ENCODE data around the gene HIVEP2.

The HIVEP2 gene

DNA sequence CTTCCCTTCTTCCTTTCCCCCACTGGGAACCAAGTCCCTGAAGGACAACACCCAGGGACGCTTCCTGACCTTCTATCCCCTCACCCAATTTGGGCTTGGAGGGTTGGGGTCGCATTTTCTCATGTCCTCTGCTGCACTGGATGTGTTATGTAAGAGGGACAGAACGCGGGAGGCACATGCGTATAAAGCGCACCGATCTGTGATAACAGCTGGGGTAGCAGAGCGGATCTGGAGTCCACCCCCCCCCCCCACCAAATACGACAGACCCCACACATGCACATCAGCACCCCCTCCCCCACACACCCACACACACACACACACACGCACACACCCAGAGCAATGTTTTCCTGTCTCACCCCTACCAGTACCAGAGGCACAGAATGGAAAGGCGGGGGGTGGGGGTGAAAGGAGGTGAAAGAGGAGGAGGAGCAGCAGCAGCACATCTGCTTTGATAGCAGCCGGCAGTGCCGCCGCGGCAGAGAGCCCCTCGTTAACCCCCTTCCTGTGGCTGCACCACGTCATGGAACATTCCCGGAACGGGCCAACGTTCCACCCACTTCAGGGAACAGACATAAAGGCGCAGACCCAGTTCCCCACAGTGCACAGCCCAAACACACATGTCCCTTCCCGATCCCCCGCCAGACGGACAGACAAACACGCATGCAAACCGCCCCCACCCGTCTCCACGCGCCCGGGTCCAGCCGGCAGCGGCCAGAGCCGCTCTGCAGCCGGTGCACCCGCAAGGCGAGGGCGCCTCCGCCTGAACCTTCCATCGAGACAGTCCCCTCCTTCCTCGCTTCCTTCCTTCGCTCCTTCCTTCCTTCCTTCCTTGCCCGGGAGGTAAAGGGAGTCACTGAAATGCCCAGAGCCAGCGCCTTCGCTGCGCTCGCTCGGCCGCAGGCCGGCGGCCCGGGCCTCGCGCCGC lies 590 bp downstream of the HIVEP2 start:
- peak; percentile 92 for DNase-seq (ENCODE audit: low spot score)

DNA sequence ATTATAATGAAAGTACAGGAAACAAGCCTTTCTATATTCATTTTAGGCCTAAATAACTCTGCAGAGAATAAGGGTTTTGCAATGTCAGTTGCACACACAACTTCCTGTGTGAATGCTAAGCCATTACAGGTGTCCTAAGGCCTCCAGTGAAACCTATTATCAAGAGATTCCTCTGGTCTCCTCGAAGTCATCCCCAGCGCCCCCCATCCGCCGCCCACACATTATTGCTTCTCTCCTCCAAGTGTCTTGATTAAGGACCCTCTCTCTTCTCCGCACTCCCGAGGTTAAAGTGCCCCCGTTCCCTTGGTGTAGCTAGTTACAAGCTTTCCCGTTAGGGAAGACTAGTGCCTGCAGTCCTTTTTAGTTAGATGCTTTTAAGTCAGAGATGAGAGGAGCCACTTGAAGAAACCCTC lies 1.3 kb downstream of the HIVEP2 start:
- peak; percentile 46 for DNase-seq (ENCODE audit: low spot score)

DNA sequence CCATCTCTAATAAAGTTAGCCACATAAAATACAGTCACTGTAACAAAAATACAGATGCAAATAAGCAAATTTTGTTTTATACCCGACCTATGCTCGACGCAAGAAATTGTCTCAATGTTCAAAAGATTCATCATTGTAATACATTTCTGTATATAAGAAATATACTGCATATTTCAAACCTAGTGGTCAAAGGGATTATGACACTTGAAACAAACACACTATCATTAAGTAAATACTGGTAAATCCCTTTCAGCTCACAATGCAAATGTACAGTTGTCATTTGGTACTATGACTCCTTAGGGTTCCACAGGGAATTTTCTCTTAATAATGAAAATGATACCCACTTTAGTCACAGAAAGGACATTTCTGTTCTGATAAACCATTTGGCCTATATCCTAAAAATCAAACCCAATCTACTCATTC lies 2.2 kb downstream of the HIVEP2 start:
- DNase-seq (ENCODE audit: low spot score) = peak; percentile 62

DNA sequence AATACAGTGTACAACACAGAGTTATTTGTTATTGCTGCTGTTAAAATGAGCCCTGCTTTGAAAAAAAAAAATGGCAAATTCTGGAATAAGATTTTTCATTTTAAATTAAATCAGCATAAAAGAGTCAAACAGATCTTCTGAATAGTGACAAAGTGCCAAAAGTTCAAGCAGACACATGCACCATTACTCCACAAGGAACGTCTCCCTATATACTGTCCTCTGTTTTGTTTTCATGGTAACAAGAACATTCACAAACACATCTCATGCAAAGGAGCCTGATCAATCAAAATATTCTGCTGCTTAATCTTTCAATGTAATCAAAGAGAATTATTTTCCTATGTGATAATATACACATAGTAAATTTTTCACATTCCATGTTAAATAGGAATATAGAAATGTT lies 2.7 kb downstream of the HIVEP2 start:
- DNase-seq (ENCODE audit: low spot score) = peak; percentile 22

DNA sequence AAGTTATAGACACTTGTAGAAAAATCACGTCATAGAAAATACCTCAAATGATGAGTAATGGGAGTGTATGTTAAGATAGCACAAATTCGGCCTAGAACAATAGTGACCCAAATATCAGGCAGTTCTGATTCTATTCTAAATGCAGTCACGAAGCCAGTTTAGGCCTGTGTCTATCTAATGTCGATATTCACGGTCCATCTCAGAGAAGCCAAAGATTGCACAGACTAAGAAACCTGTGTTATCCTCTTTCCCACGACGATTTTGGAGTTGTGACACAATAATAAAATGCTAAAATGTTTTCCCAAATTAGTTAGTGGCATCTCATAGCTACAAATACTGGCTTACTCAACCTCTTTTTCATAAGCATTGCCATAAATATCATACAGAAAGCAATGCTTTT lies 4.0 kb downstream of the HIVEP2 start:
- DNase-seq (ENCODE audit: low spot score) = no peak

DNA sequence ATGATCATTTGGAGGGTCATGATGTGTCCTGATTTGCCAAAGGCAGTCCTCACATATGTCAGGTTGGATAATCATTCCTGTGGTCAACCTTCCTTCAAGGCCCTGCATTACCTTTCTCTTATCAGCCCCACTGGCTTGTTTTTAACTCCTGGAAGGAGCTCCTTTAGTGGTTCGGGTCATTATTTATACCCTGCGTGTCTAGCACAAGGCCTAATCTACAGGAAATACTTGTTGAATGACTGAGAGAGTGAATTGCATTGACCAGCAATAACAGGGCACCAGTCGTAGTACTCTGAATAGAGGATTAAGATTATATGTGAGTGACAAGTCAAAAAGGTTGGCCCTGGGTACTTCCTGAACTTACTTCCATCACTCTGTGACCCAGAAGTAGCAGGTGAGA lies 4.5 kb downstream of the HIVEP2 start:
- no peak for DNase-seq (ENCODE audit: low spot score)

DNA sequence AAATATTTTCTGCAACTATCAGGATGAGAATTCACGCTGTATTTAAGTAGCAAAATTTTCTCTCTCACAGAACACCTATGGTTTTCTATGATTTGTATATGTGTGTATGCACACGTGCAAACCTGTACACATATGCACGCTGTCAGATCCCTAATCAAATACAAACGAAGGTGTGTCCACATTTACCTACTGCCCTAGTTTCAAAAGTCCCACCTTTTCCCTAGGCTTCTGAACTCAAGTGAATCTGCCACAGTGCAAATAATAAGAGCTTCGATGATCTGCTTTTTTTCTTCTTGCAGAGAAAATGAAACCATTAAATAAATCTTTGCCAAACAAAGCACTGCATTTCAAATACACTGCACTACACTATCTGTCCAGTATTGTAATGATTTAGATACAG lies 6.5 kb downstream of the HIVEP2 start:
- no peak for DNase-seq (ENCODE audit: low spot score)

DNA sequence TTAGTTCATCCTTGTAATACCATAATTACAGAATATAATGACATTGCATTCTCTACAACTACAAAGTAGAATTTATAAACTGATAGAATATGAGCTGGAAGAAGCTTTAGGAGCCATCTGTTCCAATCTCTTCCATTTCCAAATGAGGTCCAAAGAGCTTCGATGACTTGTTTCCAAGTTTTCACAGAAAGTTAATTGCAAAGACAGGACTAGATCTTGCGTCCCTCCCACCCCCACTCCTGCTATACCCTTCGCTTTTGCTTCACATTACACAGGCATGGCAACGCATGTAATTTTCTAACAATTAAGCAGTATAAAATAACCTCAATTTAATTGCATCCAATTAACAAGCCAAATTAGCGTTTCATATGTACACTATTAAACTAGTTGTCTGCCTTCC lies 7.0 kb downstream of the HIVEP2 start:
- no peak for DNase-seq (ENCODE audit: low spot score)

DNA sequence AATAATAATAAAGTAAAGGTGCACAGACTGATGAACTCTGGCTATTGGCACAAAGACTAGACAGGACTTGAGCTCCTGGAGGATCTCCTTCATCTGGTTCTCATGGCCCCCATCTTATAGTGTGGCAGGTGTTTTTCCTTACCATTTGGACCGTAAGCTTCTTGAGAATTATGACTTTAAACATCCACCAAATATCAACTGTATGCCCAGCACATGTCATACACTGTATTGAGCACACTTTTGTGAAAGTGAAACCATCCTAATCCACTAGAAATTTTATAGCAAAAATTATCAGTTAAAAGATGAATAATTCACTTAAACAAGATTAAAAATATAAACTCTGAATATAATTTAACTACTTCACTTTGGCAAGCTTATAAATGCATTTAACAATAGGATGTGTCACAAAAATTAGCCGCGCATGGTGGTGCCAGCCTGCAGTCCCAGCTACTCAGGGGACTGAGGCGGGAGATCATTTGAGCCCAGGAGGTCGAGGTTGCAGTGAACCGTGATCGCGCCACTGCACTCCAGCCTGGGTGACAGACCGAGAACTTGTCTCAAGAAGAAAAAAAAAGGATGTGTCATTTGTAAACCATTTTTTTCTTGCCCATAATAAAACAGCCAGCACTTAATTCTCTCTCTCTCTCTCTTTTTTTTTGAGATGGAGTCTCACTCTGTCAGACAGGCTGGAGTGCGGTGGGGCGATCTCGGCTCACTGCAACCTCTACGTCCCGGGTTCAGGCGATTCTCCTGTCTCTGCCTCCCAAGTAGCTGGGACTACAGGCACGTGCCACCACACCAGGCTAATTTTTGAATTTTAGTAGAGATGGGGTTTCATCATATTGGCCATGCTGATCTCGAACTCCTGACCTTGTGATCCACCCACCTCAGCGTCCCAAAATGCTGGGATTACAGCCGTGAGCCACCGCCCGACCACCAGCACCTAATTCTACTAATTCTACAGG lies 9.1 kb downstream of the HIVEP2 start:
- no peak for DNase-seq (ENCODE audit: low spot score)

DNA sequence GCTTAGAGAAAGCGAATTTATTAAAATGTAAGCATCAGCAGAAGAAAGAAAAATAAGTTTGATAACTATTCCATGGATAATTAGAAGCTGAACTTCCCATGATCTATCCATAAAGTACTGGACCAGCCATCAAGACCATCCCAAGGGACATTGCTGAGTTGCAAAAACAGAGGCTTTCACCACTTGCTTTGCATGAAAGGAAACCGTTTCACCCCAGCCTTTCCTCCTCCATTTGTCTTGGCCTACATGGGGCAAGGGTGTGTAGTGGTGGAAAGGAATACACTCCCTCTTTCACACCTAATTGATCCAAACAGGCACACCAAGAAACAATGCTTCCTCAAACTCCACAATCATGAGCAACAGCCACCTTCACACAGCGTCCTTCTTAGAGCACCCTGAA lies 10.4 kb downstream of the HIVEP2 start:
- DNase-seq (ENCODE audit: low spot score) = no peak

DNA sequence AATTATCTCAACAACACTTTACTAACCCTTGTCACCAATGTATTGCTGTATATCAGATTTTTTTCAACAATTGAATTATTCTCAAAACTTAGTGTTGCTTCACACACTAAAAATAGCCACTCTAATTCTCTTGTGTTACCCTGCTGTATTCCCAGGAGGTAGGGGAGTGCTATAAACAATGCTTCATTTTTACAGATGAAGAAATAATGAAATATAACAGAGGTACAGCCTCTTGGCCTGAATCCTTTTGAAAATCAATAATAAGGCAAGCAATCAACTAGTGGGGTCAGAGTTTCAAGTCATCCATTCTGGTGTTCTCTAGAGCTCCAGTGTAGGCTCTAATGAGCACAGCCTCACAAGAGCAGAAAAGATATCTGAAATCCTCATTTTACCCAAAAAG lies 10.9 kb downstream of the HIVEP2 start:
- no peak for DNase-seq (ENCODE audit: low spot score)

DNA sequence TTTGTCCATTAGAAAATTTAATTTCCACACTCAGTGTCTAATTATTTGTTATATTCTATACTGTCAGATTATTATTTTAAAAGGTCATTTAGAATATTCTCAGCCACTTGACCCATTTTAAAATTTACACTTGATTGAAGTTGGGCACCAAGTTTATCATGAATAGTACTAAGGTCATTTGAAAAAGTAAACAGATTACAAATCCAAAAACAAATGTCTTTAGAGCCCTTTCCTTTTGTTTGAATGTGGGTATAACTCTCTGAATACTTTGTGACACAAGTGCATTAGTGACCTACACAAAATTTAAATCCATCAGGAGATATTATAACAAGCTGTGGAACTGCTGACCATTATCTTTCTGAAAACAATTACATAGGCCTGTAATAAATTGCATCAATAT lies 11.3 kb downstream of the HIVEP2 start:
- DNase-seq (ENCODE audit: low spot score) = no peak

DNA sequence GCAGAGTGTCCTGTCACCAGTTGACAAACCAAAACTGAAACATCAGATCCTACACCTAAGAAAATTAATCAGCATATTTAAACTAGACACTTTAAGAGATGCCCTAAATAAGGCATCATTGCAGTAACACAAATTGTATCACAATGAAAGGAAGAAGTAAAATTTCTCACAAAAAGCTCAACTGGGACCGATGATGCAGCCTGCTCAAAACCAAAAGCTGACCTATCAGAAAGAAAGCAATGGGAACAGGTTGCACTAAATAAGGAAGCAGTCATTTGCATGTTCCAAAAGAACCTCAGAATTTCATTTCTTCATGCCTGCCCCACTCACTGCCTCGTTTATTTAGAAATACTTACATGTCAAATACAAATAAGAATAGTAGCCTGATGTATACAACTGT lies 12.1 kb downstream of the HIVEP2 start:
- no peak for DNase-seq (ENCODE audit: low spot score)

DNA sequence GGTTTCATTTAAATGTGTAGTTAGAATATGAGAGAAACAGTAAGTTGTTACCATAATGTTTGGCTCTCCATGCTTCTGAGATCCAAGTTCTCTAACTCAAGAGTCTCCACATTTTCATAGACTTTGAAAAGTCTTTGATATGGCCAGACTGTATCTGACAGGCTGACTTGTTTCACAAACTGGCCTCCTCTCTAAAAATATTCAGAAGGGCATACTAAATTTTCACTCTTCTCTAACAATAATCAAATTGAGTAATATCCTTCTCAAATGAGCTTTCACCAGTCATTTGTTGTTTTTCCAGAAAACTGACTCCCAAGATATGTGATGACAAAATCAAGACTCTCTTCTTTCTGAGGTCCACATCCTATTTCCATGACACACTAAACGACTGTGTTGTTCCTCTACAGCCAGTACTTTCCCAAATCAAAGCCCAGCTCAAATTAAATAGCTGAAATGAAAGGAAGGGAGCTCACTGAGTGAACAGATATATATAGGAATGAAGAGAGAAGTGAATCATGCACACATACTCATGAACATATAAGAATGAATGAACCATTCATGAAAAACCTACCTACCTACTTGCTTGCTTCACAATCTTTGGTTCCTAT lies 15.1 kb downstream of the HIVEP2 start:
- no peak for DNase-seq (ENCODE audit: low spot score)

DNA sequence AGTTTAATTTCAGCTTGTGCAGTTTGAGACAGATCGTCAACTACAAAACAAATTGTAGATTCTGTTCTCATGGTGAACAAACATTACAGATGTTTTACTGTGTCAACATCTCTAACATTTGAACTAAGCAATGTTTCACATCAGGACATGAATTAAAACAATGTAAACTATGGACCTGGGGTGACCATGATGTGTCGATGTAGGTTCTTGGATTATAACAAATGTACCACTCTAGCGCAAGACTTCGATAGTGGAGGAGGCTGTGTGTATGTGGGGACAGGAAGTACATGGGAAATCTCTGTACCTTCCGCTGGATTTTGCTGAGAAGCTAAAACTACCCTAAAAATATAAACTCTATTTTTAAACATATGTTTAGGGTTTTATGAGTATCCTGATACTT lies 17.1 kb downstream of the HIVEP2 start:
- peak; percentile 37 for DNase-seq (ENCODE audit: low spot score)

DNA sequence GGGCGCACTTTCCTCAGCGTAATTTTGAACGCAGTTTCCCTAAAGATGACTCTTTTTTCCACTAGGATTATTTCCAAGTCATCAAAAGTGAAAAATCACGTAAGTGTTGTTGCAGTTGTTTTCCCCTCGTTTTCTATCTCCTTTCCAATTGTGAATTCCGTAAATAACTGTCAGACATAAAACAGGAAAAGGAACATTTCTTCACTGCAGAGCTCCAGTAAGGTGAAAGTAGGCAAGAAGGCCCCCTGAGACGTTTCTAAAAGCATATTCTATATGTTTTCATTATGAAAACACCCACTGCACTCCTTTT lies 17.8 kb downstream of the HIVEP2 start:
- no peak for DNase-seq (ENCODE audit: low spot score)

DNA sequence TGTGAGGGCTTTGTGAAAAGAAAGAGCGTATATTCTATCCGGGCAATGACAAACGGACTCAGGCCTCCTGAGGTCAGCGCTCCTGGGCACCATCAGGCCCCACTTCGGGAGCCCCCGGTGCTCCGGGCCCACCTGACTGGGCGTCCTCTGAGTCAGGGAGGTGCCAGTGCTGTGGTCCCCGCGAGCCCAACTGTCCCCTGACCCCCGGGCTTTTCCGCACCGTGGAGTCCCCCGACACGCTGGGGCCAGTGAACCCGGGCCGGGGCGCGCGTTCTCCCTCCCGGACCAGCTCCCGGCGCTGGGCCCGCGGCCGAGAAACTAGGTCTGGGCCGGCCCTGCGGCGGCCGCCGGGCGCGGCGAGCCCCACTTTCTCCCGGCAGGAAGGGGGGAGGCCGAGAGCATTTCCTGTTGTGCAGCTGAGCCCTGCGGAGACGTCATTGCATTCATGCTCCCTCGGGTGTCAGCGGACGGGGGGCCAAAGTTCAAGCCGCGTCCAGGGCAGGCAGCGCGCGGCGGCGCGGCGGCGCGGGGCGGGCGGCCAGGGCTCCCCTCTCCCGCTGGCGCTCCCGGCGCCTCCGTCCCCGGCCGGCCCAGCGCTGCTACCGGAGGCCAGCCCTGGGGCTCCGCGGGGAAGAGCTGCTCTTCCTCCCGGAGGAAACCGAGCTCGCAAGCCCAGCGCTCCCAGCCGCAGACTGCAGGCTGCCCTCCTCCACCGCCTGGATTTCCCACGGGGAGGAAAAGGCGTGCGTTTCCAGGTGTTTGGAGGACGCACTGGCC lies 18.3 kb downstream of the HIVEP2 start:
- DNase-seq (ENCODE audit: low spot score) = peak; percentile 63

DNA sequence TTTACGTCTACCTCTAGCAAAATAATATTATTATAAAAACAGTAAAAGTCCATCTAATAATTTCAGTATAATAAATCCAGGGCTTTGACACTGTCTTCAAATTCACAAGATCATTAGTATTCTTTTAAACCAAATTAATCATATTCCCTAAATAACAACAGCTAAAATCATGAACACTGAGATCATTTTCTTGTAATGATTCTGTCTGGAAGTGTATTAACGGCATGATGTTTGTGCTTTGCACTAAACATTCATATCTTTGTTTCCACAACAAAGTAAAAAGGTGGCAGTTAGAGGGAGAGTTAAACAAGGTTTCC lies 18.8 kb downstream of the HIVEP2 start:
- peak; percentile 45 for DNase-seq (ENCODE audit: low spot score)

DNA sequence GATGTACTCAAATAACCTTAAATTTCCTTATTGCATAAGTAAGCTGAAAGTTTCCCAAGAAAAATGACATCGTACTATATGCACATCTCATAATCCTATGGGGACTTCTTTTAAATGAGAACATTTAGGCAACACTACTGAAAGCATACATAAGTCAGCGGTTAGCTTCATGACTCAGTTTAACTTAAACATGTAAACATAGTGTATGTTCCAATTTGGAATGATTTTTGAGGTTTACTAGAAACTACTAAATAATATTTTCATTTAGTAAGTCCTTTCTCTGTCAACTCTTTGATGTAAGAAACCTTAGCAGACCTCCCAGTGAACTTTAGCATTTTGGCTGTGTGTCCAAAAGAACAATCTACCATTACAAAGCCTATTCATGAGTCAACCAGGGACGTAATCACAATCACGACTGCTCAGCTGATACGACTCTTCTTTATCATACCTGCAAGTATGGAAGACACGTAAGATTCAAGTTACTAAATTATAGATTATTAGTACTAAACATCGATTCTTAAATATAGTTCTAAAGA lies 19.3 kb downstream of the HIVEP2 start:
- DNase-seq (ENCODE audit: low spot score) = no peak

DNA sequence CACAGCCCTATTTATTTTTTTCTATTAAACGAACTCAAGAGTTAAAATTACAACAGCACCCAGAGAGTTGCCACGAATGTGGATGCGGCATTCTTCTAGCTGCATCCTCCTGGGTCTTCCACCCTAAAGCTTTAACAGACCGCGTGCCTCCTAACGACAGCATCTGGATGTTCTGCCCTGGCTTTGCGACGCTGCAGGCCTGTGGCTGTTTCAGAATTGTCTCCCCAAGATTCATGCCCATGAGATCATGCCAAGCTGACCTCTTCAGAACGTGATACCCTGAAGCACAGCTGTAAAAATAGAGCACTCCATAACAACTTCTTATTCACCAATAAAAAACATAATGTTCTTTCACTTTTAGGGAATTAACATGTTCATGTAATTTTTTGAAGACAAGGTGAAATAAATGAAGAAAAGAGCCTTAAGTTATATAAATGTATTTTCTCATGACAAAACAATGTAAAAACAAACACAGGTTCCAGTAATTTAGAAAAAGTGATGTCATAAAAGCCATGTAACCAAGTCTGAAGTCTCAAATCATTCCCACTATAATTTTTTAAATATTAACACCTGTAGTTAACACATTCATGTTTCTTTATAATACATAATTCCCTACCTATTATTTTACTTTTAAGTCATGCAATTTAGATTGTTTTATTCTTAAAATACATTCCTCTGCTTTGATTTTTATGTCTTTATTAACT lies 26.5 kb downstream of the HIVEP2 start:
- DNase-seq (ENCODE audit: low spot score) = no peak

DNA sequence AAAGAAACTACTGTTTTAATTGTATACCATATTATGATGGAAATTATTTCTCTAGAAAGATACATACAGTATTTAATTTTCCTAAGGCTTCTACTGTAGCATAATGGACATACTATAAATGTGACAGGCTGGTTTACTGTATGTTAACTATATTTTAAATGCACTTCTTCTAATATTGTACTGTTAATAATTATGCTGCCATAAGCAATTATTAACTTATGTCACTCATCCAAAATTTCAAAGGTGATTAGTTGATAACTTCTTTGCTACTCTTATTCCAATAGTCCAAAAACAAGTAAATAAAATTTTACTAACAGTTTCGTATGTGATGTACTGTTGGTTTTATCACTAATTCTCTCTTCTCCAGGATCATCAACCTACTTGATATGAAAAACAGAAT lies 28.1 kb downstream of the HIVEP2 start:
- no peak for DNase-seq (ENCODE audit: low spot score)
